ENCODE data around the gene CMTM7.
"Not testable (repeated sequence)": the region's sequence is repeated elsewhere in the genome, so short reads cannot be mapped to it uniquely, and the experiment has no call there.

The CMTM7 gene

GRCh38 chr3:32438596-32439344 lies 47.1 kb downstream of the CMTM7 start:
- DNase-seq = no peak

DNA sequence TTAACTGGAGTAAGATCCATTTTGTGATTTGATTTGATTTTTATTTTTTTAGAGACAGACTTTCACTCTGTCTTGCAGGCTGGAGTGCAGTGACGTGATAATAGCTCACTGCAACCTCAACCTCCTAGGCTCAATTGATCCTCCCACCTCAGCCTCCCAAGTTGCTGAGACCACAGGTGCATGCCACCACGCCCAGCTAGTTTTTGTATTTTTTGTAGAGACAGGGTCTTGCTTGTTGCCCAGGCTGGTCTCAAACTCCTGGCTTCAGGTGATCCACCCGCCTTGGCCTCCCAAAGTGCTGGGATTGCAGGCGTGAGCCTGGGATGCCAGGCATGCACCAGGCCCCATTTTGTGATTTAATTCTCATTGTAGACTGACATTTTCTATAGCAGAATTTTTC lies 47.8 kb downstream of the CMTM7 start:
- DNase-seq = not testable (repeated sequence)

GRCh38 chr3:32440611-32441350 lies 49.1 kb downstream of the CMTM7 start:
- DNase-seq = no peak

DNA sequence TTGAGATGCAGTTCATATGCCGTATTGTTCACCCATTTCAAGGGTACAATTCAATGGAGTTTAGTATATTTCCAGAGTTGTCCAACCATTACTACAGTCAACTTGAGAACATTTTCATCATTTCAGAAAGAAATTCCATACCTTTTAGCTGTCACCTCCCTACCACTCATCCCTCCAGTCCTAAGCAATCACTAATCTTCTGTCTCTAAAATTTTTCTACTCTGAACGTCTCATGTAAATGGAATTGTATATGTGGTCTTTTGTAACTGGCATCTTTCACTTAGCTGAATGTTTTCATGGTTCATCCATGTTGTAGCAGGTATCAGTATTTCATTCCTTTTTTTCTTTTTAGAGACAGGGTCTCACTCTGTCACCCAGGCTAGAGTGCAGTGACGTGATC lies 51.1 kb downstream of the CMTM7 start:
- no peak for DNase-seq

DNA sequence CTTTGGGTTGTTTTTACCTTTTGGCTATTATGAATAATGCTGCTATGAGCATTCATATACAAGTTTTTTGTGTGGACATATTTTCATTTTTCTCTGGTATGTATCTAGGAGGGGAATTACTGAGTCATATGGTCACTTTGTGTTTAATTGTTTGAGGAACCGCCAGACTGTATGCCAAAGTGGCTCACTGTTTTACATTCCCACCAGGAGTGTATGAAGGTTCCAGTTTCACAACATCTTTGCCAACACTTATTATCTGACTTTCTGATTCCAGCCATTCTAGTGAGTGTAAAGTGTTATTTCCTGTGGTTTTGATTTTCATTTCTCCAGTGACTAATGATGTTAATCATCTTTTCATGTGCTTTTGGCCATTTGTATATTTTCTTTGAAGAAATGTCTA lies 51.8 kb downstream of the CMTM7 start:
- DNase-seq = peak in 2 of 4 experiments; percentile 41

GRCh38 chr3:32447865-32448400 lies 56.3 kb downstream of the CMTM7 start:
- DNase-seq = no peak

- DNase-seq = peak in 3 of 4 experiments; percentile 56 to 71 (median 64)
These were observed 57.2 kb downstream of the CMTM7 start for GRCh38 chr3:32448686-32449474.

GRCh38 chr3:32449691-32450090 lies 58.0 kb downstream of the CMTM7 start:
- DNase-seq = no peak

DNA sequence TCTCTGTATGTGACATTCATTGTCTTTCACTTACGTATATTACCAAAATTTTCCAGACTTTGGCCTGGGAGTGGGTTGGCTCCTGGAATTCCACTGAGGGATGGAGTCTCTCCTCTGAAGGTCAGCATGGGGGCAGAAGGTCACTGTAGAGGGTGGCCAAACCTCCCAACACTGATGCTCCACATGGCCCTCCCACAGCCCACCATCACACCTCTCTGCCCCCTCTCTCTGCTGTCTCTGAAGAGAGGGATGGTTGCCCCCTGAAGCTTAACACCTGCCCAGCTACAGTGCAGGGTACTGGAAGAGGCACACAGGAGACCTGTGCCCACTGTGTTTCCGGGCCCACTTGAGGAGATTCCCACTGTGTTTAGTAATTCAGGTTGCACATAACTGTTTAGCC lies 58.8 kb downstream of the CMTM7 start:
- no peak for DNase-seq

- DNase-seq = no peak
These were observed 59.5 kb downstream of the CMTM7 start for GRCh38 chr3:32450992-32451659.

DNA sequence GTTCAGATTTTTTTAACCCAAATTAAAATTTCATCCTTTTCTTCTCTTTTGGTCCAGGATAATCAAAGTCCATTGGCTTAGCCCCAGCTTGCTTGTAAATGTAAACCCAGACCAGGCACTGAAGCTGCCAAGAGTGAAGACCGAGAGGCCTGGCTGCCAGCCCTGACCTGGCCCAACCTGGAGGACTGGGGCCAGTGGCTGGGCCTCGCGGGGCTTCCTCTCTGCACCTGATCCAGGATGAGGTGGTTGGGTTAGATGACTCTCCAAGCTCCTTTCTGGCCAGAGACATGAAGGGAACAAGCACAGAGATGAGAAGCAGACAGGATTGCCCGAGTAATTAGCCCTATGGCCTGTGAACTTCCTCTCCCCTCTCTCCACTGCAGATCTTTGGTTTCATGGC lies 60.4 kb downstream of the CMTM7 start:
- no peak for DNase-seq

DNA sequence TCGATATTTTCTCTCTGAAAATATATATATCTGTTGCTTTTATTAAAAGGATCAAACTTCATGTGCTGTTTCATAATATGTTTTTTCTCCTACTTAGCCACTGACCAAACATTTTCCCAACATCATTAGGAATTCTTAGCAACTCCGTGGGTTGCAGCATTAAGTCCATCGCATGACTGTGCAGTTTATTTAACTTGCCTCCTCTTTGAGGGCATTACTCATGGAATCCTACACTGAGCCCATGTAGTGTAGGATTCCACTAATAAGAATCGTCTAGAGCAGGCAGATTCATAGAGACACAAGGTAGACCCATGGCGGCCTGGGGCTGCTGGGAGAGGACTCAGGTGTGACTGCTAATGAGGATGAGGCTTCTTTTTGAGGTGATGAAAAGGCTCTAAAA lies 61.7 kb downstream of the CMTM7 start:
- DNase-seq = no peak

DNA sequence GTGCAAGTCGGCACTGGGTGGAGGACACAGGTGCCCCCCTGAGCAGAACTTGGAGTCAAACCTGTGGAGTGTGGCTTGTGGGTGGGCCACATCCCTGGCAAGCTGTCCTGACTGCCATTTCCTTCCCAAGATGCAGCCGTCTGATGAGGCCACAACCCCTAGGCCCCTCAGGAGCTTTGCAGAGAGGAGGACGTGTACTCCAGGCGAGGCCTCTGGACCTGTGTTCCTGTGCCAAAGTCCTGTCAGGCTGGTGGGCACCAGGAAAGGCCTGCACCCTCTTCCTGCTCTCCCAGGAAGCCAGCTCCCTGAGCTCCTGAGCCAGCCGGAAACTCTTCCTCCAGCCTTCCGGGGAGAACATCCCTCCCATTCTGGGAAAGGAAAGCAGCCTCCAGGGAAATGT lies 62.5 kb downstream of the CMTM7 start:
- DNase-seq = no peak

DNA sequence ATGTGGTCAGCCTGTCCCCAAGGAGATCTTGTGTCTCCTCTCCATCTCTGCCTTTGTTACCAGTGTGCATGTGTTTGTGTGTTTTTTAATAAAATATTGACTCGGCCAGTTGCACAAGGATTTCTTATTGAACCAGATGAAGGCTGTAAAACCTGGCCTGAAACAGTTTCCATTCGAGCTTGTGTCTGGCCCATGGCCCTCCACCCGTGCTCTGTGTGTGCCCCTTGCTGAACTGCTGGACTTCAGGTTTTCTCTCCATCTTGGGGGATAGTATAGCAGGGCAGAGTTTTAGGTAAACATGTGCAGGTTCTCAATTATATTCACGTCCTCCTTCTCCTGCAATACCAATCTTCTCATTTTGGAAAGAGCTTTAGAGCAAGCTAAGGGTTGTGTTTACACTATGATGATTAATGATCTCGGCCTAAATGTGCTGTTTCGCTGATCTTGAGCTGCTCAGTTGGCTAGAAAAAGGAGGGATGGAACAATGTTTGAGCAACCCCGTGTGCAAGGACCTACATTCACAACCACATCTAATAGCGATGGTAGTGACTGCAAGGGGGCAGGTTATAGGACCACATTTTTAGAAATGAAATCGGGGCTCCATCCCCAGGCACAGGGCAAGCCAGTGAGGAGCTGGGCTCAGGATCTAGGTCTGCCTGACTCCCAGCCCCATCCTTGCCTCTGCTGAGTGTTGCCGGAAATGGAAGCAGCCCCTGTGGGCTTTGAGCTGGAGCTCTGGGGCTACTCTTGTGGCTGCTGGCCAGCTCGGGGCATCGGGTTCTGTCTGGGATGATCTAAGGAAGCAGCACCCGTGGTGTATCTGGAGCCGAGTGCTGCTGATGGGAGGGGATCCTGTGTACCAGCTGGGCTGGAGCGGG lies 63.3 kb downstream of the CMTM7 start:
- DNase-seq = no peak

GRCh38 chr3:32455609-32456428 lies 64.2 kb downstream of the CMTM7 start:
- no peak for DNase-seq

DNA sequence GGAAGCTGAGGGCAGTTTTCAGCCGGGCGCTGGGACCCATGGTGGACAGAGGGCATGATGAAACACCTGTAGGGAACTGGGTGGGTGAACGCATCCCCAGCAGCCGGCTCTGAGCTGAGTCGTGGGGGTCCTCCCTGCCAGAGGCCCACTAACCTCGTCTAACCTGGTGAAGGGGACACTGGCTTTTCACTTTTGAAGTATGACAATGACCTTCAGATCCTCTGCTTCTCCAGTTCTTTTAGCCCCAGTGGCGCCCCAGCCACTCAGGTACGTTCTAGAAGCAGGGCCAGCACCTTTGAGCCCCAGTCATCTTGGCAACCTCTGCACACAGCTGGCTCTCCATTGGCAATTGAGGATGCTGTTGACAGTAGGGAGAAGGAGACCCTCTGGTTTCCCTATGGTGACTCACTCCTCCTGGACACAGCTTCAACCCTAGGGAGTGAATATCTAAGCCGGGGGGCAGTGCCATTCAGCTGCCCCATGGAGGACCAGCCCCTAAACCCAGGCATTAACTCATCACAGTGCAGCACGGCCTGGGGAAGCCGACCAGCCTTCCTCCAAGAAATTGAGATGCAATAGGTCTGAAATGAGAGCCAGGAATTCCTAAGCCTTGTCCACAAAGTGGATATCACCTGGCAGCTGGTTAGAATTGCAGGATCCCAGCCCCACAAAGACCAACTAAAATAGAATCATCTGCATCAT lies 64.9 kb downstream of the CMTM7 start:
- no peak for DNase-seq

GRCh38 chr3:32457971-32458471 lies 66.4 kb downstream of the CMTM7 start:
- peak; percentile 37 to 72 (median 52) for DNase-seq

- no peak for DNase-seq
These were observed 67.8 kb downstream of the CMTM7 start for GRCh38 chr3:32459450-32459849.

GRCh38 chr3:32460031-32460749 lies 68.5 kb downstream of the CMTM7 start:
- no peak for DNase-seq
